Mesenchymal stem cell (in vitro differentiated cells and primary cell): ENCODE results near the gene CLN6.
"Not testable (repeated sequence)": the region's sequence is repeated elsewhere in the genome, so short reads cannot be mapped to it uniquely, and the experiment has no call there.

Source experiments
- DNase-seq: peaks from one replicate; pipeline ENCODE4 v3.0.0-alpha.2; 2013
- H2AFZ ChIP-seq: one replicate; pipeline ENCODE4 v1.6.1; 2013; ENCODE audit warnings: low read depth, mild to moderate bottlenecking, control low read depth, inconsistent platforms, low read length, moderate library complexity
- H2AK5ac ChIP-seq: 2 replicates; pipeline ENCODE4 v1.6.1; 2013; ENCODE audit warnings: low read length, moderate library complexity, mild to moderate bottlenecking, inconsistent platforms; ENCODE audit not compliant: severe bottlenecking
- H2BK120ac ChIP-seq: one replicate; pipeline ENCODE4 v1.6.1; 2013; ENCODE audit warnings: low read depth, mild to moderate bottlenecking, inconsistent platforms, low read length, moderate library complexity
- H2BK12ac ChIP-seq, 2 experiments: one replicate each; pipeline ENCODE4 v1.6.1; 2013; ENCODE audit warnings: inconsistent platforms in 2 of 2, low read length in 2 of 2, mild to moderate bottlenecking in 2 of 2, moderate library complexity in 2 of 2, control low read depth in 1 of 2
- H2BK15ac ChIP-seq: one replicate; pipeline ENCODE4 v1.6.1; 2013; ENCODE audit warnings: mild to moderate bottlenecking, low read depth, inconsistent platforms; ENCODE audit not compliant: poor library complexity, severe bottlenecking
- H2BK5ac ChIP-seq: 2 replicates; pipeline ENCODE4 v1.6.1; 2013; ENCODE audit warnings: low read depth, mild to moderate bottlenecking, low read length, control low read depth, inconsistent platforms; ENCODE audit not compliant: poor library complexity, severe bottlenecking
- H3K14ac ChIP-seq, 2 experiments: one replicate each; pipeline ENCODE4 v1.6.1; 2013; ENCODE audit warnings: inconsistent platforms in 2 of 2, low read length in 2 of 2, control low read depth in 1 of 2, mild to moderate bottlenecking in 1 of 2, moderate library complexity in 1 of 2
- H3K18ac ChIP-seq, 2 experiments: one replicate each; pipeline ENCODE4 v1.6.1; 2013; ENCODE audit warnings: inconsistent platforms in 2 of 2, low read length in 2 of 2, control low read depth in 1 of 2, low read depth in 1 of 2, mild to moderate bottlenecking in 1 of 2
- H3K23ac ChIP-seq, 2 experiments: one replicate each; pipeline ENCODE4 v1.6.1; 2013; ENCODE audit warnings: inconsistent platforms in 2 of 2, low read length in 2 of 2, mild to moderate bottlenecking in 2 of 2, moderate library complexity in 2 of 2, control low read depth in 1 of 2
- H3K27ac ChIP-seq: 2 replicates; pipeline ENCODE4 v1.5.1; 2013; ENCODE audit warnings: mild to moderate bottlenecking, moderate library complexity, low read length, control low read depth, inconsistent platforms; ENCODE audit not compliant: poor library complexity, severe bottlenecking
- H3K27me3 ChIP-seq, 2 experiments: 2 replicates each; pipeline versions ENCODE4 v1.6.1 to v1.7.0; 2013; ENCODE audit warnings: low read length in 2 of 2, mild to moderate bottlenecking in 2 of 2, moderate library complexity in 2 of 2, control low read depth in 1 of 2, inconsistent platforms in 1 of 2; ENCODE audit not compliant: control insufficient read depth in 1 of 2, insufficient read depth in 1 of 2
- H3K36me3 ChIP-seq, 2 experiments: 2 replicates each; pipeline versions ENCODE4 v1.6.1 to v1.7.0; 2013; ENCODE audit warnings: low read length in 2 of 2, control low read depth in 1 of 2, inconsistent platforms in 1 of 2, low read depth in 1 of 2, mild to moderate bottlenecking in 1 of 2; ENCODE audit not compliant: insufficient read depth in 2 of 2, control insufficient read depth in 1 of 2
- H3K4ac ChIP-seq, 2 experiments: one replicate each; pipeline ENCODE4 v1.6.1; 2013; ENCODE audit warnings: inconsistent platforms in 2 of 2, low read length in 2 of 2, mild to moderate bottlenecking in 2 of 2, moderate library complexity in 2 of 2, control low read depth in 1 of 2, low read depth in 1 of 2
- H3K4me1 ChIP-seq: 2 replicates; pipeline ENCODE4 v1.6.1; 2013; ENCODE audit warnings: low read depth, low read length, control low read depth; ENCODE audit not compliant: control insufficient read depth, insufficient read depth
- H3K4me2 ChIP-seq: 2 replicates; pipeline ENCODE4 v1.6.1; 2013; ENCODE audit warnings: low read length, mild to moderate bottlenecking, inconsistent platforms; ENCODE audit not compliant: poor library complexity, severe bottlenecking
- H3K4me3 ChIP-seq, 2 experiments: 2 replicates each; pipeline versions ENCODE4 v1.5.1 to v1.7.0; 2013; ENCODE audit warnings: low read length in 2 of 2, mild to moderate bottlenecking in 2 of 2, control low read depth in 1 of 2, low read depth in 1 of 2; ENCODE audit not compliant: insufficient read depth in 1 of 2
- H3K79me1 ChIP-seq: replicated peaks from 2 replicates; pipeline ENCODE4 v1.6.1; 2013; ENCODE audit warnings: mild to moderate bottlenecking, control low read depth, low read length, inconsistent platforms; ENCODE audit not compliant: poor library complexity, severe bottlenecking
- H3K9ac ChIP-seq: 2 replicates; pipeline ENCODE4 v1.7.0; 2013; ENCODE audit warnings: mild to moderate bottlenecking, low read length, moderate library complexity
- H3K9me3 ChIP-seq: 2 replicates; pipeline ENCODE4 v1.7.0; 2013; ENCODE audit warnings: mild to moderate bottlenecking, low read length; ENCODE audit not compliant: control insufficient read depth
- H4K8ac ChIP-seq: one replicate; pipeline ENCODE4 v1.6.1; 2013; ENCODE audit warnings: inconsistent platforms, mild to moderate bottlenecking, low read length, moderate library complexity
- H4K91ac ChIP-seq: one replicate; pipeline ENCODE4 v1.6.1; 2013; ENCODE audit warnings: mild to moderate bottlenecking, low read length, inconsistent platforms
- WGBS: methylation state at CpG from one replicate; pipeline ENCODE4 v1.1.7; 2013; ENCODE audit warnings: mixed read lengths; 5-methylcytosine and 5-hydroxymethylcytosine counted together

Gene CLN6

DNA sequence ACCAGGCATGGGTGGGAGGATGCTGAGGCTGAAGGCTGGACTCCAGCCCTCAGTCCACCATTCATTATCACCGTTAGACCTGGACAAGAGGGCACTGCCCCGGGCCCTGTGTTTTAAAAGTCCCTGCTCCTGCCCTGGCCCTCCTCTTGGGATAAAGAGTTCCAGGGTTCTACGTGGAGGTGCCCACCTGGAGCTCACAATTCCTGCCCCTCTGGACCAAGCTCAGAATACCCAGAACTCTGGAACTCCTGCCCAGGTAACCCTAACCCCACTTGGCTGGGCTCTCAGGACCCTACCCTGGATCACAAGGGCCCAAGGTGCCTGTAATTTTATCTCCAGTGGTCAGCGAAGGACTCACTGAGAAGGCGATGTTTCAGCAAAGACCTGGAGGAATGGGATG is 25.6 kb downstream of the CLN6 start:
- Histone ChIP-seq H3K23ac (no peak overlapping the region), H3K14ac (no peak overlapping the region), H2BK15ac (peak overlapping the region; percentile 13), H2AK5ac (no peak overlapping the region), H2BK12ac (peak overlapping the region in 1 of 2 experiments; percentile 15), H3K9me3 (no peaks in the 10 kb centered on the region), H3K36me3 (peaks cover 0 to 27% of the 10 kb centered on the region in 2 experiments), H3K4me3 (no peak overlapping the region), H3K27ac (no peak overlapping the region), H2BK5ac (no peak overlapping the region), H2AFZ (no peak overlapping the region), H3K4ac (no peak overlapping the region), H3K4me1 (peaks cover 13% of the 10 kb centered on the region), H4K8ac (no peak overlapping the region), H3K4me2 (no peak overlapping the region), H3K9ac (no peak overlapping the region), H4K91ac (no peak overlapping the region), H3K79me1 (peaks cover 33% of the 10 kb centered on the region), H2BK120ac (no peak overlapping the region), H3K18ac (no peak overlapping the region), H3K27me3 (no peaks in the 10 kb centered on the region)
- no peak for DNase-seq
- WGBS = 97% methylated on average over 5 of the region's 5 CpGs

DNA sequence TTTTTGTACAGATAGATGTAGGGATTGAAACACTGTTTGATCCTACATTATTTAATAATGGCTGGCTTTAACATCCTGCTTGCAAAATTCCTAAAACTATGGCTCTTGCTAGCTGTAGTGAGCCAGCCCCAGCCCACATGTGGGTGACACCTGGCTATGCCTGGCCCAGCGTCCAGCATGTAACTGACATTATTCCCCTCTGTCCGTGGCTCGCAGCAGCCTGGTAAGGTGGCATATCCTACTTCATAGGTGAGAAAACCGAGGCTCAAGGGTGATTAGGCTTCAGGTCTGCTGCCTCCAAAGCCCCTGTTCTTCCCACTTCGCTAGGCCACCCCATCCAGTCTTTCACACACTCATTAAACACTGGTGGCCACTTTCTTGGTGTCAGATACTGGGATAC is 26.0 kb downstream of the CLN6 start:
- Histone ChIP-seq H4K8ac (no peak overlapping the region), H3K79me1 (peaks cover 30% of the 10 kb centered on the region), H3K23ac (no peak overlapping the region), H2BK12ac (peak overlapping the region in 1 of 2 experiments; percentile 15), H3K36me3 (peaks cover 0 to 23% of the 10 kb centered on the region in 2 experiments), H3K9me3 (no peaks in the 10 kb centered on the region), H2AK5ac (no peak overlapping the region), H2AFZ (no peak overlapping the region), H4K91ac (no peak overlapping the region), H3K27me3 (no peaks in the 10 kb centered on the region), H2BK15ac (no peak overlapping the region), H3K14ac (no peak overlapping the region), H2BK120ac (no peak overlapping the region), H3K18ac (no peak overlapping the region), H3K4me3 (no peak overlapping the region), H3K27ac (no peak overlapping the region), H3K4ac (no peak overlapping the region), H2BK5ac (no peak overlapping the region), H3K9ac (no peak overlapping the region), H3K4me2 (no peak overlapping the region), H3K4me1 (peaks cover 13% of the 10 kb centered on the region)
- DNase-seq = no peak
- 98% methylated on average over 5 of the region's 5 CpGs for WGBS

DNA sequence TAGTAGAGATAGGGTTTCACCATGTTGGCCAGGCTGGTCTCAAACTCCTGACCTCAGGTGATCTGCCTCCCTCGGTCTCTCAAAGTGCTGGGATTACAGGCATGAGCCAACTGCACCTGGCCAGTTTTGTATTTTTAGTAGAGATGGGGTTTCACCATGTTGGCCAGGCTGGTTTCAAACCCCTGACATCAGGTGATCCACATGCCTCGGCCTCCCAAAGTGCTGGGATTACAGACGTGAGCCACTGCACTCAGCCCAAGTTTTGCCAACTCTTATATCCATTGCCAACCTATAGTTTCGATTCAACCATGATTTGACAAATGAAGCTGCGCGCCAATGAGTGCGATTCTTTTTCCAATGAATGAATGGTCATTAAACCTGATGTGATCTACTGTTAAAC is 26.5 kb downstream of the CLN6 start:
- not testable (repeated sequence) for H3K4ac ChIP-seq, H2AK5ac ChIP-seq, H3K9me3 ChIP-seq, H4K91ac ChIP-seq, H2AFZ ChIP-seq, H3K27ac ChIP-seq, H3K27me3 ChIP-seq, DNase-seq, H2BK15ac ChIP-seq, H2BK12ac ChIP-seq, H2BK5ac ChIP-seq, H3K4me2 ChIP-seq, H3K4me3 ChIP-seq, H2BK120ac ChIP-seq, H3K9ac ChIP-seq, H3K18ac ChIP-seq, H4K8ac ChIP-seq, H3K23ac ChIP-seq, H3K14ac ChIP-seq
- Histone ChIP-seq H3K79me1 (peaks cover 32% of the 10 kb centered on the region), H3K36me3 (peaks cover 0 to 23% of the 10 kb centered on the region in 2 experiments), H3K4me1 (peaks cover 13% of the 10 kb centered on the region)
- WGBS = 98% methylated on average over 7 of the region's 7 CpGs

DNA sequence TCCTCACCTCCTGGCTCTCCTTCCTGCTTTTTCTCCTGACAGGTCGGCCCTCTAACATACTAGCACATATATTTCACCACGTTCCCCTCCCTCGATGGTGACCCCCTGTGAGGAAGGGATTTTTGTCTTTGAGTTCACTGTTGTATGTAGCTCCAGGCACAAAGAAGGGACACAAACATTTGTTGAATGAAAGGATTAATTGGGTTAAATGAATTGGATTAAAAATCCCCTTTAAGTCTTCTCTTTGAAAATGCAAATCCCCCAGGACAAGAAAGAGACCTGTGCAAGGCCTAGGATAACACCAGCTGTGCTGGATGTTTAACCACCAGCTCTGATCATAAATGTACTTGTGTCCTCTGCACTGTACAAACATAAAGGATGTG is 27.7 kb downstream of the CLN6 start:
- DNase-seq = no peak
- H2BK15ac ChIP-seq = no peak overlapping the region
- H2BK120ac ChIP-seq = no peak overlapping the region
- H3K14ac ChIP-seq = no peak overlapping the region
- 63% methylated on average over 1 of the region's 3 CpGs for WGBS
- no peak overlapping the region for H4K8ac ChIP-seq
- H3K4me3 ChIP-seq = no peak overlapping the region
- H3K27ac ChIP-seq = no peak overlapping the region
- peaks cover 6 to 27% of the 10 kb centered on the region in 2 experiments for H3K36me3 ChIP-seq
- H2AFZ ChIP-seq = no peak overlapping the region
- no peak overlapping the region for H2BK12ac ChIP-seq
- H3K4me1 ChIP-seq = peaks cover 13% of the 10 kb centered on the region
- H3K4me2 ChIP-seq = no peak overlapping the region
- H3K9me3 ChIP-seq = no peaks in the 10 kb centered on the region
- H3K23ac ChIP-seq = no peak overlapping the region
- no peak overlapping the region for H3K18ac ChIP-seq
- peaks cover 32% of the 10 kb centered on the region for H3K79me1 ChIP-seq
- H3K4ac ChIP-seq = no peak overlapping the region
- no peak overlapping the region for H3K9ac ChIP-seq
- no peaks in the 10 kb centered on the region for H3K27me3 ChIP-seq
- H4K91ac ChIP-seq = no peak overlapping the region
- no peak overlapping the region for H2BK5ac ChIP-seq
- H2AK5ac ChIP-seq = no peak overlapping the region
